ENCODE measurements around the gene LRRC17. TPM values are rescaled to one million over a fixed set of nuclear protein-coding genes. Genes with fewer than 3 reads are reported as not detected.

LRRC17 gene
- total and polyA plus RNA-seq, 4 experiments from 2014 or later: 0.26 to 0.72 (median 0.52) TPM; not detected in 1

GRCh38 chr7:102917436-102918353 lies 4.9 kb downstream of the LRRC17 start:
- no peaks in the 10 kb centered on the region for H3K27me3 Mint-ChIP-seq
- no peaks in the 10 kb centered on the region for H3K36me3 ChIP-seq (ENCODE audit: insufficient read depth, low read length)
- no peaks in the 10 kb centered on the region for H3K9me3 Mint-ChIP-seq
- no peak overlapping the region for H3K27ac ChIP-seq (ENCODE audit: low read depth, low read length)
- no peaks in the 10 kb centered on the region for H3K4me1 ChIP-seq (ENCODE audit: insufficient read depth, low read length)
- POLR2A ChIA-PET (ENCODE audit: partially characterized antibody): no interaction called here
- no peaks in the 10 kb centered on the region for H3K9me3 ChIP-seq (ENCODE audit: control insufficient read depth in 1 of 2, low read length in 2 of 2)
- no peak overlapping the region for H3K4me3 Mint-ChIP-seq
- DNase-seq: no peak
- intact Hi-C loops (cut with micrococcal nuclease): no loop called here
- no peaks in the 10 kb centered on the region for H3K36me3 Mint-ChIP-seq
- no peaks in the 10 kb centered on the region for H3K27me3 ChIP-seq (ENCODE audit: insufficient read depth, low read length)
- CTCF ChIA-PET (ENCODE audit: partially characterized antibody): interaction anchor here (0.7 kb wide), 1 partner anchor 10 kb away, joined by 3 read pairs; no protein-coding TSS in a partner anchor
- H3K4me3 ChIP-seq (ENCODE audit: low read length in 2 of 2): no peak overlapping the region
- no peaks in the 10 kb centered on the region for H3K4me1 Mint-ChIP-seq
- H3K27ac Mint-ChIP-seq: no peak overlapping the region

- Histone ChIP-seq H3K27ac (ENCODE audit: low read depth, low read length) (no peak overlapping the region), H3K4me3 (ENCODE audit: low read length in 2 of 2) (no peak overlapping the region), H3K9me3 (ENCODE audit: control insufficient read depth in 1 of 2, low read length in 2 of 2) (no peaks in the 10 kb centered on the region), H3K4me1 (ENCODE audit: insufficient read depth, low read length) (no peaks in the 10 kb centered on the region), H3K36me3 (ENCODE audit: insufficient read depth, low read length) (no peaks in the 10 kb centered on the region), H3K27me3 (ENCODE audit: insufficient read depth, low read length) (no peaks in the 10 kb centered on the region)
- intact Hi-C loops (cut with micrococcal nuclease): no loop called here
- ChIA-PET CTCF (ENCODE audit: partially characterized antibody) (interaction anchor here (0.7 kb wide), 1 partner anchor 9 kb away, joined by 3 read pairs; no protein-coding TSS in a partner anchor), POLR2A (ENCODE audit: partially characterized antibody) (no interaction called here)
- Mint-ChIP-seq H3K27me3 (no peaks in the 10 kb centered on the region), H3K9me3 (no peaks in the 10 kb centered on the region), H3K36me3 (no peaks in the 10 kb centered on the region), H3K27ac (no peak overlapping the region), H3K4me1 (no peaks in the 10 kb centered on the region), H3K4me3 (no peak overlapping the region)
- DNase-seq: no peak
These were observed 6.0 kb downstream of the LRRC17 start for GRCh38 chr7:102918845-102919244.

GRCh38 chr7:102925976-102926782 lies 13.4 kb downstream of the LRRC17 start:
- DNase-seq: no peak
- no peak overlapping the region for H3K27ac Mint-ChIP-seq
- peaks cover 0 to 2% of the 10 kb centered on the region in 2 donors for H3K27me3 Mint-ChIP-seq
- Histone ChIP-seq H3K36me3 (ENCODE audit: insufficient read depth, low read length) (no peaks in the 10 kb centered on the region), H3K9me3 (ENCODE audit: control insufficient read depth in 1 of 2, low read length in 2 of 2) (no peaks in the 10 kb centered on the region), H3K27me3 (ENCODE audit: insufficient read depth, low read length) (no peaks in the 10 kb centered on the region), H3K27ac (ENCODE audit: low read depth, low read length) (no peak overlapping the region), H3K4me3 (ENCODE audit: low read length in 2 of 2) (no peak overlapping the region), H3K4me1 (ENCODE audit: insufficient read depth, low read length) (no peaks in the 10 kb centered on the region)
- H3K4me3 Mint-ChIP-seq: no peak overlapping the region
- H3K9me3 Mint-ChIP-seq: no peaks in the 10 kb centered on the region
- H3K4me1 Mint-ChIP-seq: no peaks in the 10 kb centered on the region
- intact Hi-C loops (cut with micrococcal nuclease): no loop called here
- peaks cover 0 to 3% of the 10 kb centered on the region in 2 donors for H3K36me3 Mint-ChIP-seq
- POLR2A ChIA-PET (ENCODE audit: partially characterized antibody): no interaction called here
- CTCF ChIA-PET (ENCODE audit: partially characterized antibody): no interaction called here

GRCh38 chr7:102926783-102927140 lies 14.0 kb downstream of the LRRC17 start:
- Histone ChIP-seq H3K36me3 (ENCODE audit: insufficient read depth, low read length) (no peaks in the 10 kb centered on the region), H3K27me3 (ENCODE audit: insufficient read depth, low read length) (no peaks in the 10 kb centered on the region), H3K9me3 (ENCODE audit: control insufficient read depth in 1 of 2, low read length in 2 of 2) (no peaks in the 10 kb centered on the region), H3K27ac (ENCODE audit: low read depth, low read length) (no peak overlapping the region), H3K4me3 (ENCODE audit: low read length in 2 of 2) (no peak overlapping the region), H3K4me1 (ENCODE audit: insufficient read depth, low read length) (no peaks in the 10 kb centered on the region)
- intact Hi-C loops (cut with micrococcal nuclease): no loop called here
- POLR2A ChIA-PET (ENCODE audit: partially characterized antibody): no interaction called here
- Mint-ChIP-seq H3K27me3 (peaks cover 0 to 2% of the 10 kb centered on the region in 2 donors), H3K4me3 (no peak overlapping the region), H3K36me3 (peaks cover 0 to 3% of the 10 kb centered on the region in 2 donors), H3K27ac (no peak overlapping the region), H3K4me1 (no peaks in the 10 kb centered on the region), H3K9me3 (no peaks in the 10 kb centered on the region)
- CTCF ChIA-PET (ENCODE audit: partially characterized antibody): no interaction called here
- DNase-seq: no peak

GRCh38 chr7:102927312-102927933 lies 14.6 kb downstream of the LRRC17 start:
- no peaks in the 10 kb centered on the region for H3K4me1 Mint-ChIP-seq
- peaks cover 0 to 3% of the 10 kb centered on the region in 2 donors for H3K36me3 Mint-ChIP-seq
- H3K27ac Mint-ChIP-seq: no peak overlapping the region
- no peak for DNase-seq
- no peaks in the 10 kb centered on the region for H3K9me3 Mint-ChIP-seq
- Histone ChIP-seq H3K4me1 (ENCODE audit: insufficient read depth, low read length) (no peaks in the 10 kb centered on the region), H3K36me3 (ENCODE audit: insufficient read depth, low read length) (no peaks in the 10 kb centered on the region), H3K9me3 (ENCODE audit: control insufficient read depth in 1 of 2, low read length in 2 of 2) (no peaks in the 10 kb centered on the region), H3K4me3 (ENCODE audit: low read length in 2 of 2) (no peak overlapping the region), H3K27me3 (ENCODE audit: insufficient read depth, low read length) (no peaks in the 10 kb centered on the region), H3K27ac (ENCODE audit: low read depth, low read length) (no peak overlapping the region)
- CTCF ChIA-PET (ENCODE audit: partially characterized antibody): interaction anchor here (0.8 kb wide), 1 partner anchor 9 kb away, joined by 3 read pairs; no protein-coding TSS in a partner anchor
- intact Hi-C loops (cut with micrococcal nuclease): no loop called here
- H3K27me3 Mint-ChIP-seq: peaks cover 0 to 2% of the 10 kb centered on the region in 2 donors
- H3K4me3 Mint-ChIP-seq: no peak overlapping the region
- POLR2A ChIA-PET (ENCODE audit: partially characterized antibody): no interaction called here

- peaks cover 0 to 3% of the 10 kb centered on the region in 2 donors for H3K36me3 Mint-ChIP-seq
- Histone ChIP-seq H3K27me3 (ENCODE audit: insufficient read depth, low read length) (no peaks in the 10 kb centered on the region), H3K4me1 (ENCODE audit: insufficient read depth, low read length) (no peaks in the 10 kb centered on the region), H3K4me3 (ENCODE audit: low read length in 2 of 2) (no peak overlapping the region), H3K27ac (ENCODE audit: low read depth, low read length) (no peak overlapping the region), H3K36me3 (ENCODE audit: insufficient read depth, low read length) (no peaks in the 10 kb centered on the region), H3K9me3 (ENCODE audit: control insufficient read depth in 1 of 2, low read length in 2 of 2) (no peaks in the 10 kb centered on the region)
- no peaks in the 10 kb centered on the region for H3K4me1 Mint-ChIP-seq
- ChIA-PET CTCF (ENCODE audit: partially characterized antibody) (no interaction called here), POLR2A (ENCODE audit: partially characterized antibody) (no interaction called here)
- H3K9me3 Mint-ChIP-seq: no peaks in the 10 kb centered on the region
- intact Hi-C loops (cut with micrococcal nuclease): no loop called here
- no peak overlapping the region for H3K27ac Mint-ChIP-seq
- DNase-seq: no peak
- no peak overlapping the region for H3K4me3 Mint-ChIP-seq
- H3K27me3 Mint-ChIP-seq: peaks cover 0 to 2% of the 10 kb centered on the region in 2 donors
These were observed 19.0 kb downstream of the LRRC17 start for GRCh38 chr7:102931757-102932156.

- no peaks in the 10 kb centered on the region for H3K27me3 ChIP-seq (ENCODE audit: insufficient read depth, low read length)
- CTCF ChIA-PET (ENCODE audit: partially characterized antibody): no interaction called here
- POLR2A ChIA-PET (ENCODE audit: partially characterized antibody): no interaction called here
- H3K4me1 ChIP-seq (ENCODE audit: insufficient read depth, low read length): no peaks in the 10 kb centered on the region
- H3K4me3 ChIP-seq (ENCODE audit: low read length in 2 of 2): no peak overlapping the region
- Mint-ChIP-seq H3K4me3 (no peak overlapping the region), H3K9me3 (no peaks in the 10 kb centered on the region), H3K36me3 (peaks cover 0 to 3% of the 10 kb centered on the region in 2 donors), H3K27me3 (peaks cover 0 to 2% of the 10 kb centered on the region in 2 donors), H3K4me1 (no peaks in the 10 kb centered on the region), H3K27ac (no peak overlapping the region)
- intact Hi-C loops (cut with micrococcal nuclease): no loop called here
- H3K36me3 ChIP-seq (ENCODE audit: insufficient read depth, low read length): no peaks in the 10 kb centered on the region
- H3K27ac ChIP-seq (ENCODE audit: low read depth, low read length): no peak overlapping the region
- no peak for DNase-seq
- no peaks in the 10 kb centered on the region for H3K9me3 ChIP-seq (ENCODE audit: control insufficient read depth in 1 of 2, low read length in 2 of 2)
These were observed 21.0 kb downstream of the LRRC17 start for GRCh38 chr7:102933763-102934162.

Measured in CD4-positive, alpha-beta memory T cell (primary cell).